Right atrium auricular region (tissue), 2 donors: ENCODE measurements around the gene THAP8. TPM values are rescaled to one million over a fixed set of nuclear protein-coding genes. Genes with fewer than 3 reads are reported as not detected.

Source experiments
- DNase-seq: peaks from one replicate; pipeline ENCODE4 v3.0.0-alpha.2; 2019; ENCODE audit warnings: low spot score
- H3K27ac ChIP-seq, 2 donors: fragments of 200-600 bp; sonication (generic); 1 replicate in 1 of 2; 2 replicates in 1 of 2; pipeline ENCODE4 v1.5.1; 2016 to 2019
- H3K27me3 ChIP-seq, 2 donors: fragments of 200-600 bp; sonication (generic); one replicate each; pipeline versions ENCODE4 v1.5.1 to v1.6.0; 2017 to 2019
- H3K36me3 ChIP-seq: fragments of 200-600 bp; sonication (generic); one replicate; pipeline ENCODE4 v1.5.1; 2016
- H3K4me1 ChIP-seq, 2 donors: fragments of 200-600 bp; sonication (generic); one replicate each; pipeline versions ENCODE4 v1.5.1 to v1.6.0; 2017 to 2019
- H3K4me3 ChIP-seq, 2 donors: fragments of 200-600 bp; sonication (generic); 1 replicate in 1 of 2; 2 replicates in 1 of 2; pipeline ENCODE4 v1.5.1; 2017 to 2019; ENCODE audit warnings: mild to moderate bottlenecking in 1 of 2, moderate library complexity in 1 of 2
- H3K9me3 ChIP-seq, 2 donors: fragments of 200-600 bp; sonication (generic); one replicate each; pipeline ENCODE4 v1.5.1; 2019
- CTCF ChIP-seq, 2 donors: fragments of 200-600 bp; sonication (generic); IDR thresholded peaks; one replicate each; pipeline ENCODE4 v1.5.1; 2019; ENCODE audit warnings: antibody characterized with exemption in 2 of 2
- total RNA-seq, 2 donors: library from RNA; depleted of rRNA; stranded (reverse); fragments of >200 nt; gene quantifications; one replicate each; pipeline ENCODE4 v1.1.0, GENCODE V29; 2016

The THAP8 gene
- total RNA-seq, 2 donors from 2014 or later: 5.7 to 11.6 TPM

- Histone ChIP-seq H3K27me3 (no peaks in the 10 kb centered on the region), H3K4me3 (no peak overlapping the region), H3K9me3 (no peaks in the 10 kb centered on the region), H3K4me1 (peaks cover 0 to 35% of the 10 kb centered on the region in 2 donors), H3K27ac (no peak overlapping the region), H3K36me3 (no peaks in the 10 kb centered on the region)
- no peak for TF ChIP-seq CTCF (IDR thresholded peaks at IDR 0.05)
- no peak for DNase-seq
Observed at GRCh38 chr19:36097036-36097435, 43.0 kb upstream of the THAP8 start.

- TF ChIP-seq CTCF (IDR thresholded peaks at IDR 0.05): no peak
- Histone ChIP-seq H3K36me3 (no peaks in the 10 kb centered on the region), H3K27ac (peak overlapping the region; percentile 7 to 48), H3K4me3 (no peak overlapping the region), H3K4me1 (peaks cover 0 to 9% of the 10 kb centered on the region in 2 donors), H3K27me3 (no peaks in the 10 kb centered on the region), H3K9me3 (no peaks in the 10 kb centered on the region)
- DNase-seq: no peak
Observed at GRCh38 chr19:36093687-36094086, 39.6 kb upstream of the THAP8 start.

- Histone ChIP-seq H3K9me3 (no peaks in the 10 kb centered on the region), H3K4me1 (peaks cover 0 to 9% of the 10 kb centered on the region in 2 donors), H3K4me3 (no peak overlapping the region), H3K36me3 (no peaks in the 10 kb centered on the region), H3K27me3 (no peaks in the 10 kb centered on the region), H3K27ac (peak overlapping the region; percentile 7 to 48)
- no peak for TF ChIP-seq CTCF (IDR thresholded peaks at IDR 0.05)
- DNase-seq: no peak
Observed at GRCh38 chr19:36093146-36093662, 39.1 kb upstream of the THAP8 start.

GRCh38 chr19:36092566-36092965 lies 38.5 kb upstream of the THAP8 start:
- H3K9me3 ChIP-seq: no peaks in the 10 kb centered on the region
- H3K4me3 ChIP-seq: no peak overlapping the region
- H3K36me3 ChIP-seq: no peaks in the 10 kb centered on the region
- no peak for DNase-seq
- no peak for TF ChIP-seq CTCF (IDR thresholded peaks at IDR 0.05)
- H3K4me1 ChIP-seq: peaks cover 0 to 9% of the 10 kb centered on the region in 2 donors
- no peak overlapping the region for H3K27ac ChIP-seq
- no peaks in the 10 kb centered on the region for H3K27me3 ChIP-seq

- H3K27me3 ChIP-seq: no peaks in the 10 kb centered on the region
- no peak overlapping the region for H3K4me3 ChIP-seq
- TF ChIP-seq CTCF (IDR thresholded peaks at IDR 0.05): no peak
- H3K36me3 ChIP-seq: no peaks in the 10 kb centered on the region
- DNase-seq: no peak
- no peaks in the 10 kb centered on the region for H3K9me3 ChIP-seq
- H3K27ac ChIP-seq: no peak overlapping the region
- peaks cover 0 to 9% of the 10 kb centered on the region in 2 donors for H3K4me1 ChIP-seq
Observed at GRCh38 chr19:36090910-36091695, 37.0 kb upstream of the THAP8 start.
